HG03521 (cell line): ENCODE results near the gene INPP4B.
"Not testable (repeated sequence)": the region's sequence is repeated elsewhere in the genome, so short reads cannot be mapped to it uniquely, and the experiment has no call there.

Experiments used
- ATAC-seq: cut with Tn5 transposase; IDR thresholded peaks from one replicate; pipeline ENCODE4 v1.9.1; 2021; ENCODE audit warnings: mild to moderate bottlenecking, moderate library complexity; ENCODE audit not compliant: unreplicated experiment

Gene INPP4B

DNA sequence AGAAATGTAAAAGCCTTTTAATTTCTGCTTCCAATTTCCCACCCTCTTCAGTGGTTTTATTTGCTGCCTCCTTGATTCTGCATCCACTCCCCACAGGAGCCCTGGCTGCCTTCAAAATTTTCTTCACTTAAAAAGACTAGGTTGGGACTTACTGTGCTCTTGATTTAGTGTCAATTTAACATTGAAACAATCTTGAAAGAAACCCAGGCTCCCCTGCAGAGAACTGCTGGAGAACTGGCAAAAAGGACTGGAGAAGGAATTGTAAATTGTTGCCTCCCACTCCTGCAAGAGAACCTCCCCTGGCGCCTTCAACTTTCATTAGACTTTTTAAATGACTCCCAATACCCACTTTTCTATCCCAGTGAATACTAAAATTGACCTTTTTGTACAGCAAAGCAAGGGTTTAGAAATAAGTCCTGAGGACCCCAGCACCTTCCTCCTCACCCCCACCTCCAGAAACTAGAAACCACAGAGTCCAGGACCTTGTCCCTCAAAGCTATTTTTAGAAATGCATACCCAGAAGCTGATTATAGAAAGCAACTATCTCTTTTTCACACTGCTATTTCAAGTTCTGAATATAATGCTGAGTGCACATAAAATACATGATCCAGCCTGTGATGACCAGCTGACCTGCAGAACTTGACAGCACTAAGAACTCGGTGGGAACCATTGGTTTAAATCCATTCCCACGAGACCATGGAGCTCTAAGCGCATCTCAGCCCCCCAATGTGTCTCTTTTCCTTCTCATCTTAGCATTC, 155.5 kb downstream of the INPP4B start:
- ATAC-seq, result no peak

DNA sequence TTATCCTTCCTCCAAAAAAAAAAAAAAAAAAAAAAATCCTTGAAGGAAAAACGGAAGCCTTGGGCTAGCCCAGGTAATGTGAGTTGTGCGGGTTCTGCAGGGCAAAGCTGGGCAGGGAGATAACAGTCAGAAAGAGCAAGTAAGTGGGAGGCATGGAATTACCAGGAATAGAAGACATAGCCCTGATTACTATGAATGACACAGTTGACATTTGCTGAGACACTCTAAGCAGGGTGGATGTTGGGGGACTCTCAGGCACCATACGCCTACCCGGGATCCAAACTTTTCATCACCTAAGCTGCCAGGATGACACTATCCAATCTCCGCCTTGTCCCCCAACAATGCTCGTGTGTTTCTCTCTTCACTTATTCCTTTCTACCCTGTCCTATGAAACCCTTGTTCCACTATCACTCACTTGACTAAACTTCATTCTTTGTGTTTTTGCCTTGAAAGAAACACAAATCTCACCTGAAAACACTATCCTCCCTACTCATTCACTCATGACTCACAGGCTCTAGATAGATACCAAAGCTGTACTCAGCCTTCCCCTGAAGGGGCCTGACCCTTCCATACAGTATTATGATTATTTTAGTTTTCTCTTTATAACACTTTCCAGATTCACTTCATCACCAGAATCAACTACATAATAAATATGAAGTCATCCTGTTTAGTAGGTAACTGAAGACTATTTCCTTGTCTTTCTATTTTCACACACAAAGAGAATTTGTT, 158.4 kb downstream of the INPP4B start:
- ATAC-seq, result no peak

GRCh38 chr4:142686081-142686480, 160.0 kb downstream of the INPP4B start:
- ATAC-seq, result no peak

DNA sequence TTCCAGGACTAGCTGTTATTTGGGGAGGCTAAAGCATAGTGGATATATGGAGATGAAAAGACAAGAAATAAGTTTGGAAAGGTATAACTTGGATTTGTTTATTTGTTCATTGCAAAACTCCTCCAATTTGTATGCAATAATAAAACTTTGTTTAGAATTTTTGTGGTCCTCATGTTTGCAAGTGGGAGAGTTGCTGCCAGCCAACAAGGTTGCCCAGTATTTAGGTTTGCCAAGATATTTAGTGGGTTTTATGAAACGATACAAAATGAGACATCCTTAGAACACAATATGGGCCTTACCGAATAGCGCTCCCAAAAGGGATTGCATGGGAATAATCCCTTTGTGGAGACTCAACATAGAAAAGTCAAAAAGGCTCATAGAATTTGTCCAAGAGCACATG, 162.1 kb downstream of the INPP4B start:
- ATAC-seq, result no peak

DNA sequence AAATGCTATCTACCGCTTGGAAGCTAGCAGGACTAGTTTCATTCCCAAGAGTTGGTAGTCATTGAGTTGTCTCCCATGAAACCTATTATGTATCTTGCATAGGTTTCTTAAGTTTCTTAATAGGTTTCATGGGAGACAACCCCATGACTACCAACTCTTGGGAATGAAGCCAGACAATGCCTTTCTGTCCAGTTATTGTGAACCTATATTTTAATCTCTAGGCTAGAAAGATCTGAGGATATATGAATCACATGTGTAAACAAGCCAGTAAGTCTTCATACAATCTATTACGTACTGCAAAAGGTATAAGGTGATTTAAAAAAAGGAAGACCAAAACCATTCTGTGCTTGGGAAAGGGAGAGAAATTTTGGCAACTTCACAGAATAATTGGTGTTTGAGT, 162.6 kb downstream of the INPP4B start:
- no peak for ATAC-seq

- no peak for ATAC-seq
These were observed 174.6 kb downstream of the INPP4B start for GRCh38 chr4:142671516-142671915.

DNA sequence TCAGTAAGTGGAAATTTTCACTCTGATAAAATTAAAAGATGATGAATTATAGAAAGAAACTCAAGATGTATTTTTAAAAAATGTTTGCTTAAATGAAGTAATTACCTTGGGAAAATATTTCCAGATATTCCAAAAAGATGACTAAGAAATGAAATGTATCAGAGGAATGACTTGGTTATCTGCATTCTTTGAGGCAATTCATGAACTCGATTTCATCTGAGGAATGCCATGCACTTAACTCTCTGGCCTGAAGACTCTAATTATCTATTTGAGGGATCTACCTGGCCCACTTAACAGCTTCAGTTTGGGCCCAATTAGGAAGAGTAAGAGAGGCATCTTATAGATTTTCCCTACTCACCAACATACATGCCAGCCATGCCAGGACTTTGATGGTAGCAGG, 182.3 kb downstream of the INPP4B start:
- ATAC-seq, result no peak

- ATAC-seq, result no peak
These were observed 185.4 kb downstream of the INPP4B start for GRCh38 chr4:142660728-142661127.

GRCh38 chr4:142656178-142656577, 189.9 kb downstream of the INPP4B start:
- no peak for ATAC-seq

GRCh38 chr4:142648378-142648777, 197.7 kb downstream of the INPP4B start:
- ATAC-seq, result no peak

- ATAC-seq, result no peak
These were observed 200.5 kb downstream of the INPP4B start for GRCh38 chr4:142645475-142646108.

- not testable (repeated sequence) for ATAC-seq
These were observed 201.5 kb downstream of the INPP4B start for GRCh38 chr4:142644628-142645027.

DNA sequence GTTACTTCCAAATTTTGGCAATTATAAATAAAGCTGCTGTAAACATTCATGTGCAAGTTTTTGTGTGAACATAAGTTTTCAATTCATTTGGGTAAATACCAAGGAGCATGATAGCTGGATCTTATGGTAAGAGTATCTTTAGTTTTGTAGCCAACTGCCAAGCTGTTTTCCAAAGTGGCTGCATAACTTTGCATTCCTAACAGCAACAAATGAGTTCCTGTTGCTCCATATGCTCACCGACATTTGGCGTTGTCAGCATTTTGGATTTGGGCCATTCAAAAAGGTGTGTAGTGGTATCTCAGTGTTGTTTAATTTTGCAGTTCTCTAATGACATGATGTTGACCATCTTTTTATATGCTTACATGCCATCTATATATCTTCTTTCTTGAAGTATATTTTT, 208.5 kb downstream of the INPP4B start:
- ATAC-seq, result no peak

DNA sequence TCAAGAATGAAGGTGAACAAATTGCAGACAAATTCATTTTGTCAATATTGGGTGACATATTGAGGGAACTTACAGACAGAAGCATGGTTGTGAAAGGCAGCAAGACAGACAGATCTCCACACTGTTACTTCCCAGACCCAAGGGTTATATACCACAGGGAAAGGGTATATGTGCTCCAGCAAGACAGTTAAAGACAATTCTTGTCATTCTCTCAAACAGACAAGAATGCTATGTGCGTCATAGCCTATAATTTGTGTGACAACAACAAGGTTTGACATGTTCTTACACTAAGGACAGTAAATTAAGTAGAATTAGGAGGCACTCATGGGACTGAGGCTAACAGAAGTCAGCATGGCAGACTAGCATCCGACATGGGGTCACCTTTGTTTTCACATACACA, 214.3 kb downstream of the INPP4B start:
- ATAC-seq, result no peak

GRCh38 chr4:142615324-142615665, 230.8 kb downstream of the INPP4B start:
- ATAC-seq, result no peak

GRCh38 chr4:142614621-142615323, 231.3 kb downstream of the INPP4B start:
- no peak for ATAC-seq

- no peak for ATAC-seq
These were observed 238.1 kb downstream of the INPP4B start for GRCh38 chr4:142607976-142608375.

DNA sequence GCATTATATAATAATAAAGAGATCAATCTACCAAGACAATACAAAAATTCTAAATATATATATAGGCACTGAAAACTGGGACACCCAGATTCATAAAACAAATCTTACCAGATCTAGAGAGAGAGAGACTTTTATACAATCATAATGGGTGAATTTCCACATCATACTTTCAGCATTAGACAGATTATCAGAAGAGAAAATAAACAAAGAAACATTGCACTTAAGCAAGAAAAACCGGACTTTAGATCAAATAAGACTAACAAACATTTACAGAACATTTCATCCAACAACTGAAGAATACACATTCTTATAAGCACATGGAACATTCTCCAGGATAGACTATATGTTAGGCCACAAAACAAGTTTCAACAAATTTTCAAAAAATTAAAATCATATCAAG, 245.1 kb downstream of the INPP4B start:
- ATAC-seq, result no peak

GRCh38 chr4:142598132-142598531, 248.0 kb downstream of the INPP4B start:
- ATAC-seq, result no peak

GRCh38 chr4:142596595-142596994, 249.5 kb downstream of the INPP4B start:
- no peak for ATAC-seq

GRCh38 chr4:142596121-142596520, 250.0 kb downstream of the INPP4B start:
- ATAC-seq, result no peak
